DOHH2 (cell line): Measurements from ENCODE around the gene HENMT1.

Experiments
- H3F3A ChIP-seq: fragments of 200-600 bp; sonication (generic), shearing (Covaris generic); 2 replicates; pipeline ENCODE4 v1.6.0; 2016; ENCODE audit warnings: antibody characterized with exemption, mild to moderate bottlenecking; ENCODE audit not compliant: control insufficient read depth, insufficient read depth
- H3K27ac ChIP-seq: fragments of 200-600 bp; sonication (generic); 2 replicates; pipeline ENCODE4 v1.5.1; 2014; ENCODE audit warnings: low read depth, mild to moderate bottlenecking, low read length, moderate library complexity
- H3K27me3 ChIP-seq: fragments of 200-600 bp; sonication (generic); 2 replicates; pipeline ENCODE4 v1.6.1; 2014; ENCODE audit warnings: mild to moderate bottlenecking, low read length, mixed read lengths; ENCODE audit not compliant: control insufficient read depth
- H3K36me3 ChIP-seq: fragments of 200-600 bp; sonication (generic); 2 replicates; pipeline ENCODE4 v1.6.1; 2014; ENCODE audit warnings: mild to moderate bottlenecking, low read length, moderate library complexity, mixed read lengths; ENCODE audit not compliant: control insufficient read depth
- H3K4me1 ChIP-seq: fragments of 200-600 bp; sonication (generic); 2 replicates; pipeline ENCODE4 v1.6.1; 2014; ENCODE audit warnings: mild to moderate bottlenecking, low read length, mixed read lengths; ENCODE audit not compliant: control insufficient read depth
- H3K4me2 ChIP-seq: fragments of 200-600 bp; sonication (generic); 2 replicates; pipeline ENCODE4 v1.6.0; 2014; ENCODE audit warnings: mild to moderate bottlenecking, low read length, moderate library complexity
- H3K4me3 ChIP-seq: fragments of 200-600 bp; sonication (generic); 2 replicates; pipeline ENCODE4 v1.5.1; 2014; ENCODE audit warnings: mild to moderate bottlenecking, low read length, mixed read lengths
- H3K79me2 ChIP-seq: fragments of 200-600 bp; sonication (generic); 2 replicates; pipeline ENCODE4 v1.6.1; 2014; ENCODE audit warnings: mild to moderate bottlenecking, low read length, mixed read lengths; ENCODE audit not compliant: control insufficient read depth
- H3K9me2 ChIP-seq: fragments of 200-600 bp; sonication (generic); replicated peaks from 2 replicates; pipeline ENCODE4 v1.6.1; 2014; ENCODE audit warnings: mild to moderate bottlenecking, low read length, mixed read lengths; ENCODE audit not compliant: control insufficient read depth
- H3K9me3 ChIP-seq: fragments of 200-600 bp; sonication (generic); 2 replicates; pipeline ENCODE4 v1.6.1; 2014; ENCODE audit warnings: antibody characterized with exemption, low read length, mixed read lengths; ENCODE audit not compliant: control insufficient read depth, insufficient read depth
- H4K20me1 ChIP-seq: fragments of 200-600 bp; sonication (generic); 2 replicates; pipeline ENCODE4 v1.6.0; 2014; ENCODE audit warnings: low read depth, mild to moderate bottlenecking, antibody characterized with exemption, low read length, moderate library complexity; ENCODE audit not compliant: control insufficient read depth, insufficient read depth
- EZH2phosphoT487 ChIP-seq: fragments of 200-600 bp; sonication (generic); IDR thresholded peaks from 2 replicates; pipeline ENCODE4 v1.6.1; 2017; ENCODE audit warnings: borderline replicate concordance, mild to moderate bottlenecking, antibody characterized with exemption, low read length, moderate library complexity, mixed read lengths
- TF ChIP-seq, protein P1 (sequence below): fragments of 200-600 bp; sonication (generic); IDR thresholded peaks from one replicate; pipeline ENCODE4 v1.5.1; 2014; ENCODE audit warnings: antibody characterized with exemption, mild to moderate bottlenecking, low read depth, low read length; ENCODE audit not compliant: poor library complexity, severe bottlenecking

The HENMT1 gene

GRCh38 chr1:108627256-108627655, 33.6 kb downstream of the HENMT1 start:
- Histone ChIP-seq H3F3A (no peaks in the 10 kb centered on the region), H4K20me1 (no peaks in the 10 kb centered on the region), H3K4me3 (no peak overlapping the region), H3K9me3 (no peaks in the 10 kb centered on the region), H3K4me1 (no peaks in the 10 kb centered on the region), H3K27me3 (no peaks in the 10 kb centered on the region), H3K79me2 (no peaks in the 10 kb centered on the region), H3K27ac (no peak overlapping the region), H3K4me2 (no peak overlapping the region), H3K9me2 (no peaks in the 10 kb centered on the region), H3K36me3 (peaks cover 3% of the 10 kb centered on the region; the same call in 1 of the 2 replicates)
- TF ChIP-seq EZH2phosphoT487 = no peak
- TF ChIP-seq, protein P1, sequence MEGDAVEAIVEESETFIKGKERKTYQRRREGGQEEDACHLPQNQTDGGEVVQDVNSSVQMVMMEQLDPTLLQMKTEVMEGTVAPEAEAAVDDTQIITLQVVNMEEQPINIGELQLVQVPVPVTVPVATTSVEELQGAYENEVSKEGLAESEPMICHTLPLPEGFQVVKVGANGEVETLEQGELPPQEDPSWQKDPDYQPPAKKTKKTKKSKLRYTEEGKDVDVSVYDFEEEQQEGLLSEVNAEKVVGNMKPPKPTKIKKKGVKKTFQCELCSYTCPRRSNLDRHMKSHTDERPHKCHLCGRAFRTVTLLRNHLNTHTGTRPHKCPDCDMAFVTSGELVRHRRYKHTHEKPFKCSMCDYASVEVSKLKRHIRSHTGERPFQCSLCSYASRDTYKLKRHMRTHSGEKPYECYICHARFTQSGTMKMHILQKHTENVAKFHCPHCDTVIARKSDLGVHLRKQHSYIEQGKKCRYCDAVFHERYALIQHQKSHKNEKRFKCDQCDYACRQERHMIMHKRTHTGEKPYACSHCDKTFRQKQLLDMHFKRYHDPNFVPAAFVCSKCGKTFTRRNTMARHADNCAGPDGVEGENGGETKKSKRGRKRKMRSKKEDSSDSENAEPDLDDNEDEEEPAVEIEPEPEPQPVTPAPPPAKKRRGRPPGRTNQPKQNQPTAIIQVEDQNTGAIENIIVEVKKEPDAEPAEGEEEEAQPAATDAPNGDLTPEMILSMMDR = no peak

DNA sequence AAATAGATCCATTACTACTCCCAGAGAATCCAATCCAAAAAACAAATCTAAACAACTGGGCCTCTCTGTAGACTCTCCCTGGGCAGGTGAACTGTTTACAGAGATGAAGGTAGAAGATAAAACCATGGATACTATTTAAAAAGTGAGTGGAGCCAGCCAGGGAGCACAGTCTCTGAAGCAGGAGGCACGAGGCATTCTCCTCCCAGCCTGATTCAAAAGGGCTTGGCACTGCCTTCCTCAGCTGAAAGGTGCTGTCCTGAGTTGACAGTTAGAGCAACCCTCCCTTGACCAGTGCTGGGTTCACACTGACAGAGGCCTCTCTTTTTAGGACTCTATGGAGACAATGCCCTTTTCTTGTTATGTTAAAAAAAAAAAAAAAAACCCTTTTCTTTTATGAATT, 36.8 kb downstream of the HENMT1 start:
- Histone ChIP-seq H3K27ac (no peak overlapping the region), H3K4me2 (no peak overlapping the region), H3K9me3 (no peaks in the 10 kb centered on the region), H3K4me3 (no peak overlapping the region), H3K36me3 (no peaks in the 10 kb centered on the region), H3K79me2 (no peaks in the 10 kb centered on the region), H3K4me1 (no peaks in the 10 kb centered on the region), H3F3A (no peaks in the 10 kb centered on the region), H3K9me2 (no peaks in the 10 kb centered on the region), H3K27me3 (no peaks in the 10 kb centered on the region), H4K20me1 (no peaks in the 10 kb centered on the region)
- TF ChIP-seq, protein P1 = no peak
- no peak for TF ChIP-seq EZH2phosphoT487

DNA sequence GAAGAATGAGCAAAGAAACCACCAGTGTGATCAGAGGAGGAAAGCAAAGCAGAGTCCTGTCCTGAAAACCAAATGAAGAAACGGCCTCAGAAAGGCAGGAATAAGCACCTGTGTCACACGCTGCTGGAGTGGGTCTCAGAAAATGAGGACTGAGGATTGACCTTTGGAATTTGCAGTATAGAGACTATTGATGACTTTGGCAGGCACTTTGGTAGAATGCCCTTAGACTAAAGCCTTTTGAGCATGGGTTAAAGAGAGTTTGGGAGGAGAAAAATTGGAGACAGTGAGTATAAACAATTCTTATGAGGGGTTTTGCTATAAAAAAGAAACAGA, 43.2 kb downstream of the HENMT1 start:
- Histone ChIP-seq H3K36me3 (0 out of 2 replicates have a peak, but pooled peaks cover 5% of the 10 kb centered on the region), H3K9me2 (no peaks in the 10 kb centered on the region), H4K20me1 (no peaks in the 10 kb centered on the region), H3K4me1 (no peaks in the 10 kb centered on the region), H3F3A (no peaks in the 10 kb centered on the region), H3K9me3 (no peaks in the 10 kb centered on the region), H3K4me2 (no peak overlapping the region), H3K27ac (no peak overlapping the region), H3K4me3 (no peak overlapping the region), H3K79me2 (no peaks in the 10 kb centered on the region), H3K27me3 (no peaks in the 10 kb centered on the region)
- TF ChIP-seq, protein P1 = no peak
- no peak for TF ChIP-seq EZH2phosphoT487
